ENCODE data around the gene PRDM8. TPM values are rescaled to one million over a fixed set of nuclear protein-coding genes. Genes with fewer than 3 reads are reported as not detected.

The PRDM8 gene
- total RNA-seq = 15.0 TPM

DNA sequence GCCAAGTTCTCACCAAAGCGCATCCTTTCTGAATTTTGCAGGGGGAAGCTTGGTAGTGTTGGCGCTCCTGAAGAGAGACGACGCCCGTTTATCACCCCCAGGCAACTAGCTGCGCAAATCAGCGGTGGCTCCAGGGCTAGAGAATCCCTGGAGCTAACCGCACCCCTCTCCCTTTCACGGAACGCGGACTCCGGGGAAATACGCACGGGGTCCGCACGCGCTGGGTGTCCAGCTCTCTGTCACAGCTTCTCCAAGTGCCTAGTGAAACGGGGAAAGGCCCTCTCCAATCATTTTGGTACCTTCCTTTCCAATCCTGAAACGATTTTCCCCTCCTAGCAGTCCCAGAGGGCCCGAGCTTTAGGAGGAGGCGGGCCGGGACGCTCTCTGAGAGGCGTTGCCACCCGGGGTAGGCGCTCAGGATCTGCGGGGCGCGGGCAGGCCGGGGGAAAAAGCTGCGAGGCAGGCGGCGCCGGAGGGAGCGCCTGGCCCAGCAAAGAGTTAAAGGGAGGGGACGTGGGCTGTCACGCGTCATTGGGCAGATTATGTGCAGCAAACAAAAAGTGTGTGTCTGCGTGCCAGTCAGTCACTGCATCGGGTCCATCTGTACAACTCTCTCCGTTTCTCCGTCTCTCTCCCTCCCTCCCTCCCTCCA is at the start of gene PRDM8:
Gene PRDM8 (plus strand): TSS at position 582 of the 652 bp plus-strand sequence. CDS start 2,578 bp downstream, outside the sequence.
- Histone ChIP-seq H3K4me1 (peaks cover 17% of the 10 kb centered on the region), H3K9me3 (no peaks in the 10 kb centered on the region), H3K36me3 (no peaks in the 10 kb centered on the region), H3K27ac (peak within 1 kb of the TSS; percentile 65), H3K27me3 (no peaks in the 10 kb centered on the region), H3K4me3 (peak within 1 kb of the TSS; percentile 41 to 46)
- no peak for DNase-seq (ENCODE audit: extremely low spot score in 2 of 2)
- intact Hi-C loops (cut with DNase I) = no loop called here
- TF ChIP-seq POLR2A (IDR thresholded peaks at IDR 0.05) (no peak), POLR2AphosphoS5 (IDR thresholded peaks at IDR 0.05; ENCODE audit: insufficient read depth in 1 of 2, low read depth in 1 of 2) (peak; percentile 8 to 76)

GRCh38 chr4:80150387-80151180 is 46.7 kb upstream of the PRDM8 start:
- peaks cover 5% of the 10 kb centered on the region for H3K4me1 ChIP-seq
- intact Hi-C loops (cut with DNase I) = no loop called here
- H3K9me3 ChIP-seq = no peaks in the 10 kb centered on the region
- no peak overlapping the region for H3K4me3 ChIP-seq
- no peaks in the 10 kb centered on the region for H3K27me3 ChIP-seq
- TF ChIP-seq POLR2AphosphoS5 (IDR thresholded peaks at IDR 0.05; ENCODE audit: insufficient read depth in 1 of 2, low read depth in 1 of 2) (no peak), CTCF (IDR thresholded peaks at IDR 0.05) (no peak), POLR2A (IDR thresholded peaks at IDR 0.05) (no peak)
- DNase-seq (ENCODE audit: extremely low spot score in 2 of 2) = no peak
- H3K27ac ChIP-seq = no peak overlapping the region
- H3K36me3 ChIP-seq = no peaks in the 10 kb centered on the region

GRCh38 chr4:80151981-80152380 is 45.3 kb upstream of the PRDM8 start:
- intact Hi-C loops (cut with DNase I) = no loop called here
- no peak for DNase-seq (ENCODE audit: extremely low spot score in 2 of 2)
- Histone ChIP-seq H3K4me1 (peaks cover 5% of the 10 kb centered on the region), H3K4me3 (no peak overlapping the region), H3K36me3 (no peaks in the 10 kb centered on the region), H3K27me3 (no peaks in the 10 kb centered on the region), H3K27ac (no peak overlapping the region), H3K9me3 (no peaks in the 10 kb centered on the region)
- TF ChIP-seq POLR2AphosphoS5 (IDR thresholded peaks at IDR 0.05; ENCODE audit: insufficient read depth in 1 of 2, low read depth in 1 of 2) (no peak), CTCF (IDR thresholded peaks at IDR 0.05) (no peak), POLR2A (IDR thresholded peaks at IDR 0.05) (no peak)

DNA sequence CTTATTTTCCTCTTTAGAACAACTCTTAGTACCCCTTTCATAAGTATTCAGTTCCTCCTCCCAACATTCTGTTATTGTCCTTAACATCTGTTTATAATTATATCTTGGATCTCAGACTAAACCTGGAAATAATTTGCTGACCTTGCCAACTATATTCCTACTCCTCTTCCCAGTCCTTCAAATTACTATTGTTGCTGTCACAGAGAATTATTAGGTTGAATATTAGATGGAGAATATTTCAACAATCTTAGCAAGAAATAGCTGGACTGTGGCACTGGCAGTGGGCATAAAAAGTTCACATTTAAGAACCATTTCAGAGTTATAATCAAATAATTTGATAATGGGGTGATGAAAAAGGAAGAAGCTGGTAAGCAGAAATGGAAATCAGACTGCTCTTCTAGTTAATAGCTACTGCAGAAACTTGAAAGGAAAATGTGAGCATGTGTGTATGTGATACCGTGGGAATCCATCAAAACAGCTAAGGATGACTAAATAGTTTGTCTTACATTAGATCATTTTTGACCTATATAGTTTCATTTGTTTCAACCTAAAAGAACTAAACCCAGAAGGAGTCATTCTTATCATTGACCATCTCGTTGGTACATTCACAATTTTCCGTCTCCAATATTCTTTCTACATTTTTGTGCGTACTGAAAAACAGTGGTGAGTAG is 43.3 kb upstream of the PRDM8 start:
- Histone ChIP-seq H3K27me3 (no peaks in the 10 kb centered on the region), H3K4me3 (no peak overlapping the region), H3K27ac (no peak overlapping the region), H3K36me3 (no peaks in the 10 kb centered on the region), H3K9me3 (no peaks in the 10 kb centered on the region), H3K4me1 (peaks cover 5% of the 10 kb centered on the region)
- DNase-seq (ENCODE audit: extremely low spot score in 2 of 2) = no peak
- intact Hi-C loops (cut with DNase I) = no loop called here
- TF ChIP-seq POLR2A (IDR thresholded peaks at IDR 0.05) (no peak), CTCF (IDR thresholded peaks at IDR 0.05) (no peak), POLR2AphosphoS5 (IDR thresholded peaks at IDR 0.05; ENCODE audit: insufficient read depth in 1 of 2, low read depth in 1 of 2) (no peak)

DNA sequence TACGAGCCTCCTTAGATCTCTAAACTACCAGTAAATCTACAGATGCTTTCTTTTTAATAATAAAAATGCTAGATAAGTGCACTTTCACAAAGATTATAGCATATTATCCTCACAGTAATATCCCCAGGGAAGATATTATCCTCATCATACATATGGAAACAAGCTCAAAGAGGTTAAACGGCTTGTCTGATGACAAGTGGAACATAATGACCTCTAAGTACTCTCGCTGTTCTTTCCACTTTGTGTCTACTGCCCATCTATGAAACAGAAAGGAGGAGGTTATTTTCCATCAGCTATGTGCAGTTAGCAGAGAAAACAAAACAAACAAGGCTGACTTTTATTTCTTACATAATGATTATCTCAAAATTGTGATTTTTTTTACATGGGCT is 42.8 kb upstream of the PRDM8 start:
- no peaks in the 10 kb centered on the region for H3K27me3 ChIP-seq
- no peak for TF ChIP-seq CTCF (IDR thresholded peaks at IDR 0.05)
- intact Hi-C loops (cut with DNase I) = no loop called here
- DNase-seq (ENCODE audit: extremely low spot score in 2 of 2) = no peak
- no peaks in the 10 kb centered on the region for H3K36me3 ChIP-seq
- H3K4me3 ChIP-seq = no peak overlapping the region
- no peak overlapping the region for H3K27ac ChIP-seq
- no peaks in the 10 kb centered on the region for H3K9me3 ChIP-seq
- peaks cover 5% of the 10 kb centered on the region for H3K4me1 ChIP-seq
